PC-3 (cell line): ENCODE results near the gene GPR18. TPM values are rescaled to one million over a fixed set of nuclear protein-coding genes. Genes with fewer than 3 reads are reported as not detected.

Source experiments
- ATAC-seq: fragments of 200-7000 bp; cut with Tn5 transposase; 2 replicates; pipeline ENCODE4 v1.9.1; 2020; ENCODE audit warnings: mild to moderate bottlenecking, moderate library complexity
- BruUV-seq: library from RNA; stranded (reverse); fragments of 400-500 nt; replicated peaks from 2 replicates; lab custom pipeline; 2021; lab: Mats Ljungman, UMichigan
- CTCF ChIA-PET: fragments of 300-600 bp; sonication (Branson Sonifier 250); formaldehyde crosslinking; loops from one replicate; lab custom pipeline; 2022; ENCODE audit warnings: antibody characterized with exemption; lab: Charles Lee
- POLR2A ChIA-PET: fragments of 300-600 bp; sonication (Branson Sonifier 250); formaldehyde crosslinking; loops from one replicate; lab custom pipeline; 2022; ENCODE audit warnings: antibody characterized with exemption; ENCODE audit not compliant: unreplicated experiment; lab: Charles Lee
- DNase-seq: peaks from one replicate; pipeline ENCODE4 v3.0.0-alpha.2; 2015
- H2AFZ ChIP-seq: fragments of 300-600 bp; sonication (generic); 2 replicates; pipeline ENCODE4 v1.6.0; 2016; ENCODE audit warnings: antibody characterized with exemption, low read length
- H3F3A ChIP-seq: fragments of 300-600 bp; sonication (generic); one replicate; pipeline ENCODE4 v1.6.0; 2017; ENCODE audit warnings: antibody characterized with exemption, low read length, control low read depth, mild to moderate bottlenecking; ENCODE audit not compliant: unreplicated experiment
- H3K27ac ChIP-seq: fragments of 300-600 bp; sonication (generic); 2 replicates; pipeline ENCODE4 v1.5.1; 2016; ENCODE audit warnings: mild to moderate bottlenecking, low read length
- H3K27me3 ChIP-seq: fragments of 300-600 bp; sonication (generic); 2 replicates; pipeline ENCODE4 v1.6.1; 2016; ENCODE audit warnings: low read length, mixed read lengths
- H3K36me3 ChIP-seq: fragments of 300-600 bp; sonication (generic); 2 replicates; pipeline ENCODE4 v1.6.1; 2016; ENCODE audit warnings: low read depth, mixed run types, low read length, mixed read lengths
- H3K4me1 ChIP-seq: fragments of 300-600 bp; sonication (generic); 2 replicates; pipeline ENCODE4 v1.5.1; 2016; ENCODE audit warnings: low read length; ENCODE audit not compliant: insufficient read depth
- H3K4me2 ChIP-seq: fragments of 300-600 bp; sonication (generic); 2 replicates; pipeline ENCODE4 v1.6.0; 2016; ENCODE audit warnings: low read length
- H3K4me3 ChIP-seq: fragments of 300-600 bp; sonication (generic); 2 replicates; pipeline ENCODE4 v1.5.1; 2016; ENCODE audit warnings: mild to moderate bottlenecking, low read length, mixed read lengths
- H3K79me2 ChIP-seq: fragments of 300-600 bp; sonication (generic); 2 replicates; pipeline ENCODE4 v1.6.1; 2017; ENCODE audit warnings: low read length, mixed read lengths
- H3K9ac ChIP-seq: fragments of 300-600 bp; sonication (generic); 2 replicates; pipeline ENCODE4 v1.6.0; 2016; ENCODE audit warnings: mild to moderate bottlenecking, low read length
- H3K9me2 ChIP-seq: fragments of 300-600 bp; sonication (generic); replicated peaks from 2 replicates; pipeline ENCODE4 v1.6.1; 2016; ENCODE audit warnings: mixed run types, low read length, mixed read lengths
- H3K9me3 ChIP-seq: fragments of 300-600 bp; sonication (generic); 2 replicates; pipeline ENCODE4 v1.6.1; 2016; ENCODE audit warnings: low read length, mixed read lengths
- H4K20me1 ChIP-seq: fragments of 300-600 bp; sonication (generic); 2 replicates; pipeline ENCODE4 v1.6.1; 2016; ENCODE audit warnings: low read length, mixed read lengths
- EZH2 ChIP-seq: fragments of 300-600 bp; sonication (generic); IDR thresholded peaks from one replicate; pipeline ENCODE4 v1.6.1; 2017; ENCODE audit warnings: antibody characterized with exemption, mild to moderate bottlenecking, low read length; ENCODE audit not compliant: unreplicated experiment
- EZH2phosphoT487 ChIP-seq: fragments of 300-600 bp; sonication (generic); IDR thresholded peaks from 2 replicates; pipeline ENCODE4 v1.6.1; 2018; ENCODE audit warnings: mild to moderate bottlenecking, antibody characterized with exemption, low read length, borderline replicate concordance
- intact Hi-C: fragments of 100-400 bp; cut with micrococcal nuclease; formaldehyde crosslinking; loops from 2 replicates; pipeline ENCODE4 v1.9.0; 2023
- total RNA-seq: library from RNA; depleted of rRNA; stranded (reverse); fragments of >200 nt; gene quantifications from 2 replicates; pipeline ENCODE4 v1.2.3, GENCODE V29; 2014
- TF ChIP-seq, protein P1 (sequence below): fragments of 300-600 bp; sonication (generic); conservative IDR thresholded peaks from 2 replicates; pipeline ENCODE4 v1.5.1; 2017; ENCODE audit warnings: antibody characterized with exemption, low read depth, mild to moderate bottlenecking, low read length

Gene GPR18
- total RNA-seq, 1 experiment from 2014 or later = not detected

DNA sequence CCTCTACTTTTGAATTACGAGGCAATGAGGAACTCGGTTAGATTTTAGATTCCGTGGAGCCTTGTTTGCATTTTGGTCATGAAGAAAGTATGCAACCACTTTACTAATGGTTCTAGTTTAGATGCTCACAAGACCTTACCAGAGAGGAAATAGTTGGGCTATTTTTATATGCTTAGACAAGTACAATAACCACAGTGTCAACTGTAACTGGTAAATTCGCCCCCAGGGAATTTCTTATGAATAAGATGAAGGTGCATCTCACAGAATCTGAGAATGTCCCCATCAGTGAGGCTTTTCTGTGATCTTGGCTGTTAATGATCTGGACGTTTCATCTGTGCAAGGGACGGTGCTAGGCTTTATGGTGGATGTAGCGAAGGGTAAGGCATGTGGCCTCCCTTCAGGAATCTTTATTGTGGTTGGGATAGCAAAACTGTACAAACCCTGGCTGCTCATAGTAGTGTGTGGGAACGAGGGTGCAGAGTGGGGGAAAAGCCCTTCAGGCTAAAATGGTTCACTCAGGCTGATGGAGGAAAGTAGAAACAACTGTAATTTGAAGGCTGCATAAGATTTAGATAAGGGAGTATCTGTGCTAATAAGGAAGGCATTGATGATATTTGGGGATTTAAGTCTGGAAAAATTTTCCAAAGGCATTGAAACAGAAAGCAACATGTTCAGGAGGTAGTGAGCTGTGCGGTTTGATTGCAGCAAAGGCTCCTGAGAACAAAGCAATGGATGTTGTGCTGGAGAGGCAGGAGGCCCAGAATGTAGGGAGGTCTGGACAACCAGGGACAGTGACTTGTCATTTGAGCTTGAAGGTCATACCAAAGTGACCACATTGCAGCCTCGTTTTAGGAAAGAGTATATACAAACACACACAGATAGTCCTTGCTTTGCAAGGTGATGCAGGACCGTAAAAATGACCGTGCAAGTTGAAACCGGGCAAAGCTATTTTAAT, 29.2 kb downstream of the GPR18 start:
- H3K36me3 ChIP-seq = peaks cover 4% of the 10 kb centered on the region; the same call in 1 of the 2 replicates
- intact Hi-C loops = loop anchor here (2.0 kb wide), 1 partner anchor 32 kb away; no protein-coding TSS in a partner anchor

DNA sequence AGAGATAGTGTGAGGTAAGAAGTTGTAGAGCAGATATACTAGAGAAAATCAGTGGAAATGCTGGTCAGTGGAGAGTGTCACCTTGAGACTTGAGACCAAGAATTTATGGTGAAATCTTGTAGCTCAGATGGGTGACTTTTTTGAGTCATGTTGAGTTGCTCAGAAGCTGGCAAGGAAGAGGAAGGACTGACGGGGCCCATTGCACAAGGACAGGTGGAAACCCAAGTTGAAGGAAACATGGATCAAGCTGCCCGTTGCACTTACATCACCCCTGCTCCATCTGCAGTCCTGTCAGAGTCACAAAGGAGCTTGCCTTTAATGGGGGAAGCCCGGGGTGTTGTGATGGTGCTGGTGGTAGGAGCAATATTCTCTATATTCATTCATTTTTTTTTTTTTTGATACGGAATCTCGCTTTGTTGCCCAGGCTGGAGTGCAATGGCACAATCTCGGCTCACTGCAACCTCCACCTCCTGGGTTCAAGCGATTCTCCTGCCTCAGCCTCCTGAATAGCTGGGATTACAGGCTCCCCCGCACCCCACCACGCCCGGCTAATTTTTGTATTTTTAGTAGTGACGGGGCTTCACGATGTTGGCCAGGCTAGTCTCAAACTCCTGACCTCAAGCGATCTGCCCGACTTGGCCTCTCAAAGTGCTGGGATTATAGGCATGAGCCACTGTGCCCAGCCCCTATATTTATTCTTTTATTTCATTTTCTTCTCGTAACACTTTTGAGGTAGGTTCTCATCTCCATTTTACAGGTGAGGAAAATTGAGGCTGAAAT, 30.1 kb downstream of the GPR18 start:
- intact Hi-C loops = loop anchor here (2.0 kb wide), 1 partner anchor 31 kb away; no protein-coding TSS in a partner anchor

More for the DNA sequence above, 29.2 kb downstream of the GPR18 start:
- H3K27ac ChIP-seq = peak overlapping the region; percentile 42
- no peaks in the 10 kb centered on the region for H3F3A ChIP-seq
- no peaks in the 10 kb centered on the region for H3K27me3 ChIP-seq
- H4K20me1 ChIP-seq = peaks cover 8% of the 10 kb centered on the region; the same call in 1 of the 2 replicates
- no peak for TF ChIP-seq EZH2phosphoT487
- TF ChIP-seq, protein P1, sequence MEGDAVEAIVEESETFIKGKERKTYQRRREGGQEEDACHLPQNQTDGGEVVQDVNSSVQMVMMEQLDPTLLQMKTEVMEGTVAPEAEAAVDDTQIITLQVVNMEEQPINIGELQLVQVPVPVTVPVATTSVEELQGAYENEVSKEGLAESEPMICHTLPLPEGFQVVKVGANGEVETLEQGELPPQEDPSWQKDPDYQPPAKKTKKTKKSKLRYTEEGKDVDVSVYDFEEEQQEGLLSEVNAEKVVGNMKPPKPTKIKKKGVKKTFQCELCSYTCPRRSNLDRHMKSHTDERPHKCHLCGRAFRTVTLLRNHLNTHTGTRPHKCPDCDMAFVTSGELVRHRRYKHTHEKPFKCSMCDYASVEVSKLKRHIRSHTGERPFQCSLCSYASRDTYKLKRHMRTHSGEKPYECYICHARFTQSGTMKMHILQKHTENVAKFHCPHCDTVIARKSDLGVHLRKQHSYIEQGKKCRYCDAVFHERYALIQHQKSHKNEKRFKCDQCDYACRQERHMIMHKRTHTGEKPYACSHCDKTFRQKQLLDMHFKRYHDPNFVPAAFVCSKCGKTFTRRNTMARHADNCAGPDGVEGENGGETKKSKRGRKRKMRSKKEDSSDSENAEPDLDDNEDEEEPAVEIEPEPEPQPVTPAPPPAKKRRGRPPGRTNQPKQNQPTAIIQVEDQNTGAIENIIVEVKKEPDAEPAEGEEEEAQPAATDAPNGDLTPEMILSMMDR = no peak
- TF ChIP-seq EZH2 = no peak
- ATAC-seq = peak; percentile 96
- H3K79me2 ChIP-seq = peaks cover 76% of the 10 kb centered on the region
- ChIA-PET POLR2A (no interaction called here), CTCF (no interaction called here)
- peaks cover 28% of the 10 kb centered on the region for H3K4me1 ChIP-seq
- H3K9me3 ChIP-seq = no peaks in the 10 kb centered on the region
- peak overlapping the region; percentile 75 for H3K4me2 ChIP-seq
- H2AFZ ChIP-seq = 0 out of 2 replicates have a peak overlapping the region, but pooled peaks have one; percentile 32
- no peak overlapping the region for H3K9ac ChIP-seq
- BruUV-seq = no TSS peak
- H3K9me2 ChIP-seq = no peaks in the 10 kb centered on the region
- H3K4me3 ChIP-seq = peak overlapping the region; percentile 18; the same call in 1 of the 2 replicates
- peak; percentile 78 for DNase-seq

More for the DNA sequence above, 30.1 kb downstream of the GPR18 start:
- DNase-seq (peak; percentile 14), ATAC-seq (no peak)
- Histone ChIP-seq H3K27ac (peak overlapping the region; percentile 16; the same call in 1 of the 2 replicates), H3K4me2 (peak overlapping the region; percentile 75), H3F3A (no peaks in the 10 kb centered on the region), H3K4me3 (no peak overlapping the region), H3K9me2 (no peaks in the 10 kb centered on the region), H3K79me2 (peaks cover 86% of the 10 kb centered on the region), H3K9me3 (no peaks in the 10 kb centered on the region), H3K27me3 (no peaks in the 10 kb centered on the region), H3K36me3 (peaks cover 4% of the 10 kb centered on the region; the same call in 1 of the 2 replicates), H3K4me1 (peaks cover 28% of the 10 kb centered on the region), H3K9ac (no peak overlapping the region), H4K20me1 (peaks cover 8% of the 10 kb centered on the region; the same call in 1 of the 2 replicates), H2AFZ (no peak overlapping the region)
- BruUV-seq = no TSS peak
- no peak for TF ChIP-seq EZH2phosphoT487
- TF ChIP-seq EZH2 = no peak
- TF ChIP-seq, protein P1 = no peak
- POLR2A ChIA-PET = no interaction called here
- CTCF ChIA-PET = no interaction called here
